Kidney tubule cell (primary cell): Measurements from ENCODE around the gene HSP90AB1.

Experiments
- DNase-seq: peaks from one replicate; pipeline ENCODE4 v3.0.0-alpha.2; 2018; ENCODE audit warnings: low spot score

The HSP90AB1 gene

DNA sequence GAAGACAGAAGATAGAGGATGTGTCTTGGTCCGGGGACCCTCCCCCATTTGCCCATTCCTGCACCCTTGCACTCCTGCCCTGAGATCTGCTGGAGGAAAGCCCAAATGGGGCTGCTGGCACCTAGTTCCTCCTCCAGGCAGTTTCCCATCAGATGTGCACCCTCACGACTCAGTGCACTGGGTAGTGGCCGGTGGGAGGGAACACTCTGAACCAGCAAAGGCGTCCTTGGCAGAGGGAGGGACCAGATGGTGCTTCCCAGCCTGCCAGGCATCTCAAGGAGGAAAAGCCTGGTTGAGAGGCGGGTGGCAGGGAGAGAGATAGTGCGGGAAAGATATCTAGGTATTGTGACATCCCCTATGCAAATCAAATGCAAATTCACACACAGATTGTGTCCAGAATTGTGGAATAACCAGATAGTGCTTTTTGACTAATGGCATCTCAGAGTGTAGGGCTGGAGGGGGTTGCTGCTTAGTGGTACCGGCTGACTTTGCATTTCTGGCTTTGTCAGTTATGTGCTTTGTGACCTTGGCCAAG lies 42.9 kb downstream of the HSP90AB1 start:
- no peak for DNase-seq

DNA sequence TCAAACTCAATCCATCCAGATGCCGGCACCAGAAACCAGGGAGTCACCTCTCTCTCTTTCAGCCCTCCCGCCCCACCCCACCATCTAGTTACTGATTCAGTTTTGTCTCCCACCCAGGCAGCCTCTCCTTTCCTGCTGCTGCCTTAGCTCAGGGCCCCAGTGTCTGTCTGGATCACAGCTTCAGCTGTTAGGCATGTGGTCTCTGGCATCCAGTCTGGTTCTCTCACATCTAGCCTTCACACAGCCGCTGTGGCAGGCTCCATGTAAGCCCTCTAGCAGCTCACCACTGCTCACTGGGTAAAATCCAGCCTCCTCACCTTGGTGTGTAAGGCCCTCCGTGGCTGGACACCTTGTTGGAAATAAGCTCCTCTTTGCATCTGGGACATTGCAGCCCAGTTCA lies 44.9 kb downstream of the HSP90AB1 start:
- DNase-seq = no peak

DNA sequence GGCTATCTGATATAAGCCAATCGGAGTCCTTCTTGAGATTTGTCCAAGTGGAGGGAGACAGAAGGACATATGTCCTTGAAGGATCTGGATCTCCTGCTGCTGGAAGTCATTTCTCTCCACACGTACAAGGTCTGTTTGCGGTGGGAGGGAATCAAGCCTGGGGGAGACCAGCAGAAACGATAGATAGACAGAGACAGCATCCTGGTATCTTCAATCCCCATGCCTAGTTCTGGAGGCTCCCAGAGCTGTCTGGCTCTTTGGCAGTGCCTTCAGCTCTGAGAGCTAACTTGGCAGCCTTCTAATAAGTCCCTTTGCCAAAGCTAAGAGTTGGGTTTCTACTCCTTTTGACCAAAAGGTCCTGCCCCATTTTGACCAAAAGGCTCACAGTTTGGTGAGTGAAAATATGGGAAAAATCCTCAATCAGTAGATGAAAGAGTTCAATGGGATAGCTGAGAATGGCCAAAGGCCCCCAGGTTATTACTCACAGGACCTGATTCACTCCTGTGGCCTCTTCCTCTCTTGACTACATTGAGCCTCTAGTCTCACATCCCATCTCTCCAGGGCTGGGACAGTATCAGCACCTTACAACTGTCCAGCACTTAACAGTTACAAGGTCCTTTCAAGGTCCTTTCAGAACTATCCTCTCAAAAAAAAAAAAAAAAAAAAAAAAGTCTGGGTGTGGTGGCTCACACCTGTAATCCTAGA lies 45.9 kb downstream of the HSP90AB1 start:
- DNase-seq = no peak

- DNase-seq = no peak
Observed at GRCh38 chr6:44294832-44295791, 48.2 kb downstream of the HSP90AB1 start.

DNA sequence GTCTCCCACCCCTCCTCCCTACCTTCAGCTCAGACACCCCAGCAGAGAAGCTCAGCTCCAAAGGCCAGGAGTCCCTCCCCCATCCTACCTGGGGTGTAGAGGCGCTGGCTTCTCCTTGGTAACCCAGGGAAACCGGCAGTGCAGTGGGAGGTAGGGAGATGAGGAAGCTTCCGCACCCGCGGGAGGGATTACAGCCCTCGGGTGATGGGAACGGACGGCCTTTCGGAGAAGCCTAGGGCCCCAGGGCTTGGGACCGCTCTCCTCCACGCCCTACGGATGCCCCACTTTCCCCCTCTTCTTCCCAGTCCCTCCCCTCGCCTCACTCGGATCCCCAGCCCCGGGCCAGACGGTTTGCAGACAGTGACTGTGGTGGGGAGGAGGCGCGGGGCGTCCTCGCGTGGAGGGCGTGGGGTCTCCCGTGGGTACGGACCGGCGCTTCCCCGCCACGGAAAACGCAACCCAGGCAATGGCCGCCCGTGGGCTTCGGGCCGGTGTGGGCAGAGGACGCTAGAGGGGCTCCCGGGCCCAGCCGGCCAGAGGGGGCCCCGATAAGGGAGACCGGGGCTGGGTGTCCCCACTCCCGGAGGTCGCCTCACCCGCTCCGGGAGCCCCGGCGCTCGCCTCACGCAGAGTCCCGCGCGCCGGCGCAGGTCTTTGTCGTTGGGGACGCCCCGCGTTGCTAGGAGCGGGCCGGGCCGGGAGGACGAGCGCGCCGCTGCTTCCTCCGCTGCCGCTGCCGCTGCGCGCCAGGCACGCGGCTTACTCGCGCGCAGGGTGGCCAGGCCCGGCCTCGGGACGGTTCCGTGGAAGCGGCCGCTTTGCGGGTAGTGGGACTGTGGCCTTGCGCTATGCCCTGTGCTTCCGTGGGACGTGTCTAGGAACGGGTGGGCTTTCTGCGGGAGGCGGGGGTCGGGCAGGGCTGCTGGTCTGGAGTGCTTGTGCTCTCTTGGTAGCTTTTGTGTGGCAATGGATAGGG lies 50.5 kb downstream of the HSP90AB1 start:
- DNase-seq = peak; percentile 22

GRCh38 chr6:44298055-44298803 lies 51.3 kb downstream of the HSP90AB1 start:
- no peak for DNase-seq

DNA sequence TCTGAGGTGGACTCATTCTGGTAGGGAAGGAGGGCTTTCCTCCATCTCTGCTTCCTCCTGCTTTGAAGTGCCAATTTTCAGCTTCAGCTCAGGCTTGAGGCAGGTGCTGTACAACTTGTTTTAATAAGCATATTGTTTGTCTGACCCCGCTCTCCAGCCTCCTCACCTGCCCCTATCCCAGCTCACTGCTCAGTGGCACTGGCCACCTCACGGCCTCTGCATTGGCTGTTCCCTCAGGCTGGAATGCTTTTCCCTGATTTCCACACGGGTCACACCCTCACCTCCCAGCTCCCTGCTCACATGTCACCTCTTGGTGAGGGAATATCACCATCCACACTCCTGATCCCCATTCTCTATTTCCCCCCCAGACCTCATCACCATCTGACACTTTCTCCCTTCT lies 52.0 kb downstream of the HSP90AB1 start:
- no peak for DNase-seq

- DNase-seq = no peak
Observed at GRCh38 chr6:44300292-44300823, 53.5 kb downstream of the HSP90AB1 start.

DNA sequence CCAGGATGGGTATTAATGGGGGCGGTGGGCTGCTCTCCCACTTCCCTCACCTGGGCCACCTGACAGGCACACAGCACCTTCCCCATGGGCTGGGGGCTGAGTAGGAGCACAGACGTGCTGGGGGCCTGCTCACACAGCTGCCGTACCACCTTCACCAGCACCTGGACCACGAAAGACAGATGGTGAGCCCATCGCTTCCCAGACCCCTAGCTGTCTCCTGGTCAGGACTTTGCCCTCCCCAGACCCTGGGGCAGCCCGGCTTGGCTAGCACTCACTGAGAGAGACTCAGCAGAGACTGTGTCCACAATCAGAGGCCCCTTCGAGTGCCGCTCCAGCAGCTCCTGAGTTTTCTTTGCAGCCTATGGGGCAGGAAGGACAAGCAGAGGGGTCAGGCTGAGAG lies 54.2 kb downstream of the HSP90AB1 start:
- no peak for DNase-seq

DNA sequence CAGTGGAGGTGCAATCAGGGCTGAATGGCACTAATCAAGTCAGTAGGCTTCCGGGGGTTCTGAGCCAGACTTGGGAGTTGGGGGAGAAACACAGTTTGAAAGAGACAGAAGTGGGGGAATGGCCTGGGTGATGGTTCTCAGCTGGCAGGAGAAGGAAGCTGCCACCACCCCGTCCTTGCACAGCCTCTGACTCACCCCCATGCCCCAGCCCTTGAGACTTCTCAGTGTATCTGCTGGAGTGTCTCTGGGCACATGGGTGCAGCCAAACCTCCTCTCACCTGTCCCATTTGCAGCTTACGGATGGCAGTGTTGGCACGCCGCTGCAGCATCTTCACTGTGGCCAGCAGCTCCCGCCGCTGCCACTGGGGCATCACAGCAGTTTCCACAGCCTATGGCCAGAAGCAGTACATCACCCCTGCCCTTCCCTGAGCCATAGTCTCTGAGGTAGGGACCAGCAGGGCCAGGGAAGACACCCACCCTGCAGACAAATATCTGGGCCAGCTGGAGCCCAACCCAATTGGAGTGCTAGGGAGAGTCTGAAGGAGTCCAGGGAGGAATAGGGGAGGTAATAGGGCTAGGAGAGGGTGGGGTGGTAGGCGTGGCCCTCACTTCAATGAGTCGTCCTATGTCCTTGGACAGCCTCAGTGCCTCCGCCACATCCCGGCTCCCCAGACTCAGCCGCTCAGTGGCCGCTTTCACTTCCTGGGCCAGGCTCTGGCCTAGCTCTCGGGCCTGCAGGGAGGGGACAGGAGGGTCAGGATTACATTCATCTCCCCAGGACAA lies 55.1 kb downstream of the HSP90AB1 start:
- no peak for DNase-seq

- DNase-seq = no peak
Observed at GRCh38 chr6:44302856-44303255, 56.0 kb downstream of the HSP90AB1 start.
